IMR-90 (cell line): Measurements from ENCODE around the gene TIGD3.

Experiments
- BHLHE40 ChIP-seq: fragments of 150-350 bp; IDR thresholded peaks from 2 replicates; pipeline ENCODE4 v1.6.1; 2016; ENCODE audit warnings: mild to moderate bottlenecking, low read depth, low read length
- CEBPB ChIP-seq: IDR thresholded peaks from 2 replicates; pipeline ENCODE4 v1.6.1; 2012; ENCODE audit warnings: low read depth, low read length, improper control_type of control experiment
- FOS ChIP-seq: fragments of 150-350 bp; IDR thresholded peaks from 2 replicates; pipeline ENCODE4 v1.6.1; 2016; ENCODE audit warnings: low read depth, low read length
- MAZ ChIP-seq: IDR thresholded peaks from 2 replicates; pipeline ENCODE4 v1.6.1; 2012; ENCODE audit warnings: low read depth, mild to moderate bottlenecking, low read length, improper control_type of control experiment, moderate library complexity, borderline replicate concordance
- MXI1 ChIP-seq: IDR thresholded peaks from 2 replicates; pipeline ENCODE4 v1.6.1; 2012; ENCODE audit warnings: low read depth, mild to moderate bottlenecking, low read length, moderate library complexity, borderline replicate concordance
- NFE2L2 ChIP-seq: fragments of 150-350 bp; IDR thresholded peaks from 2 replicates; pipeline ENCODE4 v1.6.1; 2016; ENCODE audit warnings: low read depth, mild to moderate bottlenecking, low read length
- POLR2A ChIP-seq: IDR thresholded peaks from 2 replicates; pipeline ENCODE4 v1.6.1; 2012; ENCODE audit warnings: mild to moderate bottlenecking, low read depth, low read length
- RAD21 ChIP-seq: IDR thresholded peaks from 2 replicates; pipeline ENCODE4 v1.6.1; 2012; ENCODE audit warnings: low read length, improper control_type of control experiment
- RCOR1 ChIP-seq: IDR thresholded peaks from 2 replicates; pipeline ENCODE4 v1.6.1; 2012; ENCODE audit warnings: mild to moderate bottlenecking, low read length, improper control_type of control experiment; ENCODE audit not compliant: insufficient replicate concordance
- RFX5 ChIP-seq: IDR thresholded peaks from 2 replicates; pipeline ENCODE4 v1.8.0; 2012; ENCODE audit warnings: low read depth, mild to moderate bottlenecking, low read length, moderate library complexity
- SMC3 ChIP-seq: fragments of 150-350 bp; IDR thresholded peaks from 2 replicates; pipeline ENCODE4 v1.6.1; 2016; ENCODE audit warnings: low read depth, mild to moderate bottlenecking, antibody characterized with exemption, low read length, moderate library complexity
- TF ChIP-seq, protein P1 (sequence below): conservative IDR thresholded peaks from 2 replicates; pipeline ENCODE4 v1.5.1; 2012; ENCODE audit warnings: mild to moderate bottlenecking, low read depth, low read length, improper control_type of control experiment
- TF ChIP-seq, protein P2 (sequence below): fragments of 150-350 bp; IDR thresholded peaks from 2 replicates; pipeline ENCODE4 v1.6.1; 2017; ENCODE audit warnings: mild to moderate bottlenecking, antibody characterized with exemption, low read length, low read depth
- TF ChIP-seq, protein P3 (sequence below): fragments of 150-350 bp; IDR thresholded peaks from 2 replicates; pipeline ENCODE4 v1.6.1; 2016; ENCODE audit warnings: low read depth, mild to moderate bottlenecking, low read length, moderate library complexity, borderline replicate concordance

- TF ChIP-seq, protein P1, sequence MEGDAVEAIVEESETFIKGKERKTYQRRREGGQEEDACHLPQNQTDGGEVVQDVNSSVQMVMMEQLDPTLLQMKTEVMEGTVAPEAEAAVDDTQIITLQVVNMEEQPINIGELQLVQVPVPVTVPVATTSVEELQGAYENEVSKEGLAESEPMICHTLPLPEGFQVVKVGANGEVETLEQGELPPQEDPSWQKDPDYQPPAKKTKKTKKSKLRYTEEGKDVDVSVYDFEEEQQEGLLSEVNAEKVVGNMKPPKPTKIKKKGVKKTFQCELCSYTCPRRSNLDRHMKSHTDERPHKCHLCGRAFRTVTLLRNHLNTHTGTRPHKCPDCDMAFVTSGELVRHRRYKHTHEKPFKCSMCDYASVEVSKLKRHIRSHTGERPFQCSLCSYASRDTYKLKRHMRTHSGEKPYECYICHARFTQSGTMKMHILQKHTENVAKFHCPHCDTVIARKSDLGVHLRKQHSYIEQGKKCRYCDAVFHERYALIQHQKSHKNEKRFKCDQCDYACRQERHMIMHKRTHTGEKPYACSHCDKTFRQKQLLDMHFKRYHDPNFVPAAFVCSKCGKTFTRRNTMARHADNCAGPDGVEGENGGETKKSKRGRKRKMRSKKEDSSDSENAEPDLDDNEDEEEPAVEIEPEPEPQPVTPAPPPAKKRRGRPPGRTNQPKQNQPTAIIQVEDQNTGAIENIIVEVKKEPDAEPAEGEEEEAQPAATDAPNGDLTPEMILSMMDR: no peak
- no peak for TF ChIP-seq POLR2A
- TF ChIP-seq MAZ: no peak
- TF ChIP-seq FOS: no peak
- TF ChIP-seq CEBPB: no peak
- TF ChIP-seq RAD21: no peak
- no peak for TF ChIP-seq RCOR1
- no peak for TF ChIP-seq SMC3
- TF ChIP-seq BHLHE40: no peak
- TF ChIP-seq, protein P2, sequence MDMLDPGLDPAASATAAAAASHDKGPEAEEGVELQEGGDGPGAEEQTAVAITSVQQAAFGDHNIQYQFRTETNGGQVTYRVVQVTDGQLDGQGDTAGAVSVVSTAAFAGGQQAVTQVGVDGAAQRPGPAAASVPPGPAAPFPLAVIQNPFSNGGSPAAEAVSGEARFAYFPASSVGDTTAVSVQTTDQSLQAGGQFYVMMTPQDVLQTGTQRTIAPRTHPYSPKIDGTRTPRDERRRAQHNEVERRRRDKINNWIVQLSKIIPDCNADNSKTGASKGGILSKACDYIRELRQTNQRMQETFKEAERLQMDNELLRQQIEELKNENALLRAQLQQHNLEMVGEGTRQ: no peak
- TF ChIP-seq, protein P3, sequence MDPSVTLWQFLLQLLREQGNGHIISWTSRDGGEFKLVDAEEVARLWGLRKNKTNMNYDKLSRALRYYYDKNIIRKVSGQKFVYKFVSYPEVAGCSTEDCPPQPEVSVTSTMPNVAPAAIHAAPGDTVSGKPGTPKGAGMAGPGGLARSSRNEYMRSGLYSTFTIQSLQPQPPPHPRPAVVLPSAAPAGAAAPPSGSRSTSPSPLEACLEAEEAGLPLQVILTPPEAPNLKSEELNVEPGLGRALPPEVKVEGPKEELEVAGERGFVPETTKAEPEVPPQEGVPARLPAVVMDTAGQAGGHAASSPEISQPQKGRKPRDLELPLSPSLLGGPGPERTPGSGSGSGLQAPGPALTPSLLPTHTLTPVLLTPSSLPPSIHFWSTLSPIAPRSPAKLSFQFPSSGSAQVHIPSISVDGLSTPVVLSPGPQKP: no peak
- TF ChIP-seq MXI1: no peak
- no peak for TF ChIP-seq RFX5
- TF ChIP-seq NFE2L2: no peak
These were observed 1.3 kb downstream of the TIGD3 start for GRCh38 chr11:65355776-65356393.
